HAP-1 (cell line): ENCODE measurements around the gene B4GALT5.

Experiments
- DNase-seq, 2 experiments: peaks; one replicate each; pipeline ENCODE4 v3.0.0-alpha.2; 2016 to 2020; ENCODE audit warnings: low spot score in 2 of 2
- H3K27me3 ChIP-seq: fragments of 250-450 bp; sonication (Bioruptor Pico); 2 replicates; pipeline ENCODE4 v1.5.1; 2020; ENCODE audit warnings: low read depth, mild to moderate bottlenecking, moderate library complexity
- H3K36me3 ChIP-seq: fragments of 250-450 bp; sonication (Bioruptor Pico); replicated peaks from 2 replicates; pipeline ENCODE4 v1.5.1; 2020; ENCODE audit warnings: mild to moderate bottlenecking
- H3K4me1 ChIP-seq: fragments of 250-450 bp; sonication (Bioruptor Pico); 2 replicates; pipeline ENCODE4 v1.5.1; 2020; ENCODE audit warnings: mild to moderate bottlenecking
- H3K4me3 ChIP-seq: fragments of 250-450 bp; sonication (Bioruptor Pico); 2 replicates; pipeline ENCODE4 v1.5.1; 2020; ENCODE audit warnings: mild to moderate bottlenecking, moderate library complexity
- H3K9me3 ChIP-seq: fragments of 250-450 bp; sonication (Bioruptor Pico); 2 replicates; pipeline ENCODE4 v1.5.1; 2020; ENCODE audit warnings: mild to moderate bottlenecking, moderate library complexity
- in situ Hi-C: fragments of 300-500 bp; cut with MboI; formaldehyde crosslinking; loops from 3 replicates; pipeline ENCODE4 v1.14.3; 2020; ENCODE audit warnings: low sequenced_read_pairs, inconsistent platforms, mixed read lengths

B4GALT5 gene

DNA sequence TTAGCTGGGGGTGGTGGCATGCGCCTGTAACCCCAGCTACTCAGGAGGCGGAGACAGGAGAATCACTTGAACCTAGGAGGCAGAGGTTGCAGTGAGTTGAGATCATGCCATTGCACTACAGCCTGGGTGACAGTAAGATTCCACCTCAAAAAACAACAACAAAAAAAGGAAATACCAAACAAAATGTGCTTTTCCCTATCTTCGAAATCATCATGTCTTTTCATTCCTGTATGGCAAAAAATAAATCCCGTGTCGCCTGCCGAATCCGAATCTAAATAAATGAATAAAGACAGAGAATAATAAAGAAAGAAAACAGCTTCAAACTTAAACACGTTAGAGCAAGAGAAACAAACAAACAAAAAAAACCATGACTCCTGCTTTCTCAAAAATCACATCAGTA lies 11.8 kb downstream of the B4GALT5 start:
- H3K9me3 ChIP-seq, result no peaks in the 10 kb centered on the region
- DNase-seq, result no peak
- H3K4me1 ChIP-seq, result peaks cover 38% of the 10 kb centered on the region
- no peaks in the 10 kb centered on the region for H3K36me3 ChIP-seq
- H3K4me3 ChIP-seq, result no peak overlapping the region
- in situ Hi-C loops, result no loop called here
- H3K27me3 ChIP-seq, result no peaks in the 10 kb centered on the region

- no peak for DNase-seq
- Histone ChIP-seq H3K9me3 (no peaks in the 10 kb centered on the region), H3K36me3 (no peaks in the 10 kb centered on the region), H3K4me3 (no peak overlapping the region), H3K27me3 (no peaks in the 10 kb centered on the region), H3K4me1 (peaks cover 38% of the 10 kb centered on the region)
- in situ Hi-C loops, result no loop called here
Measured at GRCh38 chr20:49701241-49701790, 12.4 kb downstream of the B4GALT5 start.

- H3K4me3 ChIP-seq, result no peak overlapping the region
- H3K4me1 ChIP-seq, result peaks cover 37% of the 10 kb centered on the region
- peak in 1 of 2 experiments; percentile 46 for DNase-seq
- in situ Hi-C loops, result no loop called here
- no peaks in the 10 kb centered on the region for H3K9me3 ChIP-seq
- no peaks in the 10 kb centered on the region for H3K27me3 ChIP-seq
- no peaks in the 10 kb centered on the region for H3K36me3 ChIP-seq
Measured at GRCh38 chr20:49700411-49701185, 13.1 kb downstream of the B4GALT5 start.

DNA sequence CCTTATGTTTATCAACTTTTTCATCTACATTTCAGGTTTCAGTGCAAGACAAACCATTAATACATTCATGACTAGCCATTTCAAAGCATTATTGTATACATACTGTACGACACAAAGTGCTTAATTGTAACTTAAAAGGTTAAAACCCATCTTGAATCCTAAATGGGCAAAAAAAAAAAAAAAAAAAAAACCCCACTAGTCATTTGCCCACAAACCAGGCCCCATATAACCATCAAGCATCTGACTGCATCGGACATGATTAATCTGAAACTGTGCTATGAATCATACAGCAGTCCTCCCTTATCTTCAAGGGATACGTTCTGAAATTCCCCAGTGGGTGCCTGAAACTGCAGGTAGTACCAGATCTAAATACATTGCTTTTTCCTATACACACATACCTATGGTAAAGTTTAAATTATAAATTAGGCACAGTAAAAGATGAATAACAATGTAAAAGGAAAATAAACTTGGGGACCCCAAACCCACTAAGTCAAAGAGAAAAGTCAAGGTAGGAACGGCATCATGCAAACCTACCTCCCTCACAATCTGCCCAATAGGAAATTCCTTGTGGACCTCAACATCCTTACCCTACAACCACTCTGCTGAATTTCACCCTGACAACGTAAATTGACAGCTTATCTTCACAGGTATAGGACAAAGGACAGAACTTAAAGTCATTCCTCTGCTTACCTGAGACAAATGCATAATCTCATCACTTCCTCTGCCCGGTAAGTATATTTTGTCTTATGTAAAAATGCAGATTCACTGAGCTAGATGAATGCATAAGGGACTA lies 14.3 kb downstream of the B4GALT5 start:
- Histone ChIP-seq H3K4me1 (peaks cover 38% of the 10 kb centered on the region), H3K36me3 (no peaks in the 10 kb centered on the region), H3K4me3 (no peak overlapping the region), H3K9me3 (no peaks in the 10 kb centered on the region), H3K27me3 (no peaks in the 10 kb centered on the region)
- DNase-seq, result no peak
- in situ Hi-C loops, result no loop called here

- H3K4me3 ChIP-seq, result no peak overlapping the region
- H3K4me1 ChIP-seq, result peaks cover 42% of the 10 kb centered on the region
- H3K36me3 ChIP-seq, result no peaks in the 10 kb centered on the region
- no peaks in the 10 kb centered on the region for H3K27me3 ChIP-seq
- in situ Hi-C loops, result no loop called here
- DNase-seq, result no peak
- no peaks in the 10 kb centered on the region for H3K9me3 ChIP-seq
Measured at GRCh38 chr20:49698477-49698876, 15.2 kb downstream of the B4GALT5 start.

DNA sequence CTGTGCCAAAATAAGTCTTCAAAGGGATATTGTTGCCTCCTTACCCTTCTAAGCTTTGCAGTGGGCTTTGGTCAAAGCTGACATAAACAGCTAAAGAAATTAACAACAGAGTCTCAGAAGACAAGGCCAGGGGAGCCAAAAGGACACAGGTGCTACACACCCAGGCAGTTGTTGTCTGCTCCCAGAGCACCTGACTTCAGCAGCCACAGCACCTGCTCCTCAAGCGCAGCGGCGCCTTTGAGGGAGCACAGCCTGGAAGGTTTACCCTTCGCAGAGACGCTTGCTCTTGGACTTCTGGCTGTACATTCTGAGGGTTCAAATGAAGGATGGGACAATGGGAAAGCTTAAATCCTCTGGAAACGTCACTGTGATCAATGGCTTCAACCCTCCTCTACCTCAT lies 16.6 kb downstream of the B4GALT5 start:
- Histone ChIP-seq H3K4me1 (peaks cover 39% of the 10 kb centered on the region), H3K27me3 (no peaks in the 10 kb centered on the region), H3K36me3 (no peaks in the 10 kb centered on the region), H3K4me3 (no peak overlapping the region), H3K9me3 (no peaks in the 10 kb centered on the region)
- no peak for DNase-seq
- in situ Hi-C loops, result no loop called here

GRCh38 chr20:49696594-49696993 lies 17.1 kb downstream of the B4GALT5 start:
- H3K36me3 ChIP-seq, result no peaks in the 10 kb centered on the region
- H3K27me3 ChIP-seq, result no peaks in the 10 kb centered on the region
- no peaks in the 10 kb centered on the region for H3K9me3 ChIP-seq
- no peak for DNase-seq
- no peak overlapping the region for H3K4me3 ChIP-seq
- H3K4me1 ChIP-seq, result peaks cover 36% of the 10 kb centered on the region
- in situ Hi-C loops, result no loop called here

- H3K27me3 ChIP-seq, result no peaks in the 10 kb centered on the region
- H3K4me1 ChIP-seq, result peaks cover 31% of the 10 kb centered on the region
- DNase-seq, result no peak
- H3K36me3 ChIP-seq, result no peaks in the 10 kb centered on the region
- H3K4me3 ChIP-seq, result no peak overlapping the region
- in situ Hi-C loops, result no loop called here
- H3K9me3 ChIP-seq, result no peaks in the 10 kb centered on the region
Measured at GRCh38 chr20:49695830-49696229, 17.8 kb downstream of the B4GALT5 start.

DNA sequence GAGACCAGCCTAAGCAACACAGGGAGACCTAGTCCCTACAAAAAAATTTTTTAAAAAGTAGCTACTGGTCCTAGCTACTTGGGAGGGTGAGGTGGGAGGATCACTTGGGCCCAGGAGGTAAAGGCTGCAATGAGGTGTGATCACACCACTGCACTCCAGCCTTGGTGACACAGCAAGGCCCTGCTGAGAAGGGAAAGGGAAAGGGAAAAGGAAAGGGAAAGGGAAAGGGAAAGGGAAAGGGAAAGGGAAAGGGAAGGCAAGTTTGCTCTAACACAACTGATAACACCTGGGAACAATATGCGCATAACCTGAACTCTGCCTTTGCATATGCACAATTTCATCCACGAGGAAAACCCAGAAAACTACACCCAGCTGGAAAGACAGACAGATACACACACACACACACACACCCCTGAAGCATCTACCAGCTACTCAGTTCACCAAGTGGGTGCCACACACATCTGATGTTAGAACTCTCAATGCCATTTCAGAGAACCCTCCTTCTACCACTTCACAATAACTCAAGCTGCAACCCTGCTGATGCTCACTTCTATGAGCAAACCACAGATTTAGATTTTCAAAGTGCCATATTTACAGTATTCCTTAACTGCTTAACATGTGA lies 19.1 kb downstream of the B4GALT5 start:
- no peaks in the 10 kb centered on the region for H3K36me3 ChIP-seq
- H3K4me1 ChIP-seq, result peaks cover 21% of the 10 kb centered on the region
- H3K27me3 ChIP-seq, result no peaks in the 10 kb centered on the region
- H3K4me3 ChIP-seq, result no peak overlapping the region
- no peak for DNase-seq
- in situ Hi-C loops, result no loop called here
- H3K9me3 ChIP-seq, result no peaks in the 10 kb centered on the region

- no peak for DNase-seq
- Histone ChIP-seq H3K27me3 (no peaks in the 10 kb centered on the region), H3K4me3 (no peak overlapping the region), H3K36me3 (no peaks in the 10 kb centered on the region), H3K4me1 (peaks cover 21% of the 10 kb centered on the region), H3K9me3 (no peaks in the 10 kb centered on the region)
- in situ Hi-C loops, result no loop called here
Measured at GRCh38 chr20:49693435-49694171, 20.1 kb downstream of the B4GALT5 start.

DNA sequence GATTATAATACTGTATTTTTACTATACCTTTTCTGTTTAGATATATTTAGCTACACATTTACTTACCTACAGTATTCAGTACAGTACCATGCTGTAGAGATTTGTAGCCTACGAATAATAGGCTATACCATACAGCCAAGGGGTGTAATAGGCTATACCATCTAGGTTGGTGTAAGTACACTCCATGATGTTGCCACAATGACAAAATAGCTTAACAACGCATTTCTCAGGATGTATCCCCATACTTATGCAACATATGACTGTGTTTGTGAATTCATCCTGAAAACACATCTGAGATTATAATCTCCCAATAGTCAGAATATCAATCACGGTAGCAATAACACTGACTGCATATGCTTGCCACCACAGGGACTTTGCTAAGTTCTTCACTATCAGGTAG lies 20.7 kb downstream of the B4GALT5 start:
- in situ Hi-C loops, result no loop called here
- Histone ChIP-seq H3K36me3 (no peaks in the 10 kb centered on the region), H3K4me3 (no peak overlapping the region), H3K9me3 (no peaks in the 10 kb centered on the region), H3K4me1 (peaks cover 27% of the 10 kb centered on the region), H3K27me3 (no peaks in the 10 kb centered on the region)
- DNase-seq, result no peak

GRCh38 chr20:49691818-49692568 lies 21.7 kb downstream of the B4GALT5 start:
- Histone ChIP-seq H3K4me1 (peaks cover 27% of the 10 kb centered on the region), H3K36me3 (no peaks in the 10 kb centered on the region), H3K27me3 (no peaks in the 10 kb centered on the region), H3K4me3 (no peak overlapping the region), H3K9me3 (no peaks in the 10 kb centered on the region)
- in situ Hi-C loops, result no loop called here
- no peak for DNase-seq
